HG03159 (cell line): ENCODE measurements around the gene AFTPH.

ENCODE experiments used
- ATAC-seq: cut with Tn5 transposase; IDR thresholded peaks from one replicate; pipeline ENCODE4 v1.9.1; 2021; ENCODE audit warnings: mild to moderate bottlenecking, moderate library complexity; ENCODE audit not compliant: unreplicated experiment

AFTPH gene

DNA sequence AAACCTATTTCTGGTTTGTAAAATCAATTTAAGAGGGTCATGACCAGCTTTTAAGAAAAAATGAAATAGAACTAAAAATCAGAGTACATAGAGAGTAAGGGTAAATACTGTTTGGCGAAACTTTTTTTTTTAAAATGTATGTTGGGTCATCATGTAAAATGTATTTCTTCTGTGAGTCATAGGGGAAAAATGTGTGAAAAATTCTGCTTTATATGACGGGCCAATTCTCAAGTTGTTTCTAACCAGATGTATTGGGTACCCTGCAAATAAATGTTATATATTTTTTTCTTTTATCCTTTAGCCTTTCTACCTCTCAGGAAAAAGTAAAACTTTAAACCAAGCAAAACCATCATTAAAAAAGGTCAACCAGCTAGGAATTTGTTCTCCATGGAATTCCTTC is 13.9 kb downstream of the AFTPH start:
- no peak for ATAC-seq

DNA sequence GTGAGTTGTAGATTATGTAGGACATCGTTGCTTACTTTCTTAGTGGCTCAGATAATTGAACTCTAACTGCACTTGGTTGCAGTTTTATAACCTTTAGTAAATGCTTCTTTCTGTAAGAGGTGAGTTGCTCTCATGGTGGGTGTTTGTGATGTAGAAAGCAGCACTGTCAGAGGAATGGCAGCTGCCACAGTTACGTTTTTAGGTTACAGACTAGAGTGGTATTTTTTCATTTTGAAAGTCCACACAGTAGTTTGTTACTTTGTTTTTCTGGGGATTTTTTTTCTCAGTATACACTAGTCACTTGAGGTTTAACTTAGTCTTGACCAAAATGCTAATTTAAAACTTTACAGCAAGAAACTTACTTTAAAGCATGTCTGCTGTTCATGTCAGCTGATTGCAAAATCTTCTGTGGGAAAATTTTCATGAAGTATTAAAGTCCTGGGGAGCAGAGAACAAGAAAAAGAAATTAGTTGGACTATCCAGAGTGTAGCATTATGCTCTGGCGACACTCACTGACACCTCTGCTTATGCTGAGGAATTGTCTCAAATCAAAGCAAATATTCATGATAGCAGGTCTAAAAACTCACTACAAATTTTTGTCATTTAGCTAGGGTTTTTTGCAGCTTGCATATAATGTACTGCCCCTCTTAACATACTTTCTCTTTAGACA is 14.8 kb downstream of the AFTPH start:
- ATAC-seq = no peak

- no peak for ATAC-seq
These were observed 16.5 kb downstream of the AFTPH start for GRCh38 chr2:64540615-64541014.

DNA sequence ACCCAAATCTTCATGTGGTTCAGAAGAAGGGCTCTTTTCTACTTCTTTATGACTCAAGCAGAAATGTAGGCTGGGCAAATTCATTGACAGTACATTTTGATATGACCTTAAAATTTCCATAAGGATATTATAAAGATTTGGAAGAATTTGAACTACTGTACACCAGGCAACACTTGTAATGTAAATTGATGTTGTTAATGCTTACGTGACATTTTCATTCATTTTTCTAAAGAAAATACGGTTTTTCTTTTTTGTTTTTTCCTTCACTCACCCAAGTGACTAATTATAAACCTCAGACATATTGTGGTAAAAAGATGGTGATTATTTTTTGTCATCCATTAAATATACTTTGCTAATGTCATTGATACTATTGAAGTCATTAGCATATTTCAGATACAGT is 17.4 kb downstream of the AFTPH start:
- no peak for ATAC-seq

DNA sequence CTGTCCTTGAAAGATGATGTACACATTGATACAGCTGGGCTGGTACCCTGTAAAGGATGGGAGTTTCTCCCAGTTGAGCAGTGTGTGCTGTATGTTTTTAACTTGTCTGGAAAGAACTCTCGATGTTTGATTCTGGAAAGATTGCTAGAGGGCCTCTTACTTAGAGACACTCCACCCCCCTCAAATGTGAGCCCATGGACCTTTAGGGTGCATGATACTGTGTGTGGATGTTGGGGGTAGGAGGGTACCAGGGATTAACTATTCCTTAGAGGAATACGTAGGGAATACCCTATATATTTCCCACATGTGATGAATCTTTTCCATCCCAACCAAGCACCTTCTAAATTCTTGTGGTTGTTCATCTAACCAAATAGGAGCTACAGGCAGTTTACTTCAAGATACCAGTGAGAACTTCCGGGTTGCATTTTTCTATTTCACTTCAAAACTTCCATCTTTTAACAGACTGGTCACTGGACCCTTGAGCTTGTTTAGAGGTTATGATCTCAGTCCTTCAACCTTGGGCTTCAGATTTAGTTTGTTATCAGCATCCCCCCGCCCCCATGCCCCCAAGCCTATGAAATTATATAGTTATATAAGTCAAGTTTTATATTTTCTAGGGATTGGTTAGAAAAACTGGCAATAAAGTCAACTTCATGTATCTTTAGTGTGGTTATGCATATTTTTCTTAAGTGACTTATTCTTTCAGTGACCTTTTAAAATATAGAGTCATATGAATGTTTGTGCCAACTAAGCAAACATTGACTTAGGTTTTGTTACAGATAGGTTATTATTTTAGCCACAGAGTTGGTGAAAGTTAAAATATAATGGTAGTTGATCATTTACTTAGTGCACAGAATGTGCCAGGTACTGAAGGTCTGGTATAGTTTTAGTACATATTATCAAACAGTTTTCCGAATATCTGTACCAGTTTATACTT is 18.2 kb downstream of the AFTPH start:
- ATAC-seq = no peak

DNA sequence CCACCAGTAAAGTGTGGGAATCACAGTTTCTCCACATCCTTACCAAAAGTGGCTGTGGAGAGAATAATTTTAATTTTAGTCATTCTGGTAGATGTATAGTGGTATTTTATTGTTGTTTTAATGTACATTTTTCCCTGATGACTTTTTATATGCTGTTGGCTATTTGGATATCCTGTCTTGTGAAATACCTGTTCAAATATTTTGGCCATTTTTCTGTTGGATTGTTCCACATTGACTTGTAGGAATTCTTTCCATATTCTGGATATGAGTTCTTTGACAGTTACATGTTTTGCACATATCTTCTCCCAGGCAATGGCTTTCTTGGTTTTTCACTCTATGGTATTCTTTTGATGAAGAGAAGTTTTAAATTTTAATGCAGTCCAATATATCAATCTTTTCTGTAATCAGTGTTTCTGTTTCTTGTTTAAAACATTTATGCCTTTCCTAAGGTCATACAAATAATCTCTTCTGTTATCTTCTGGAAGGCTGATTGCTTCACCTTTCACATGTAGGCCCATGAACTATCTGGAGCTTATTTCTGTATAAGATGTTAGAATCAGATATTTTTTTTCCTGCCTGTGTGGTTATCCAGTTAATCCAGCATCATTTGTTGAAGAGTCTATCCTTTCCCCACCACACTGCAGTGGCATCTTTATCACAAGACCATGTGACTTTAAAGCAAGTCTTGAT is 19.0 kb downstream of the AFTPH start:
- ATAC-seq = no peak

DNA sequence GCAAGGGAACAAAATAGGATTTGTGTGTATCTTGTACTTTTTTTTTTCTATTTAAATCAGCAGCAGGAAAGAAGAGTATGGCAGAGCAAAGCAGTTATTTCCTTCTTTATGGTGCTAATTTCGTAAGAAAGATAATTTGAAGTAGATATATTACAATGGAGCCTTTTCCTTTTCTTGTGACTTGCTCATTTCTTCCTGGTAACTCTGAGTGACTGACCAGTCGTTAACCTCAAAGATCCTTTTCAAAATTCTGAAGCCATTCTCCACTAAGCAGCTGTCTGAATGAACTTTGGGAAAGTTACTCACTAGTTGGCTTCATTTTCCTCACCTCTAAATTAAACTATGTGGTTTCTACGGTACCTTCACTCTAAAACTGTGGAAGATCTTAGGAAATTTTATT is 24.6 kb downstream of the AFTPH start:
- no peak for ATAC-seq

DNA sequence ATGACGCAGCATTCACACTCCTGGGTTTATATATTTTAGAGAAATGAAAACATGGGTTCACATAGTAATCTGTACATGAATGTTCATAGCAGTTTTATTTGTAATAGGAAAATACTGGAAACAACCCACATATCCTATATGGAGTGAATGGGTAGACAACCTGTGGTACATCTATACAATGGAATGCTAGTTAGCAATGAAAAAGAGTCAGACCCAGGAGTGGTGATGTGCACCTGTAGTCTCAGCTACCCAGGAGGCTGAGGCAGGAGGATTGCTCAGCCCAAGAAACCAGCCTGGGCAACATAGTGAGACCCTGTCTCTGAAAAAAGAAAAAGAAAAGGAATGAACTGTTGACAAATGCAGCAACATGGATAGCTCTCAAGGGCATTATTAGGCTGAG is 25.9 kb downstream of the AFTPH start:
- ATAC-seq = no peak

- no peak for ATAC-seq
These were observed 27.7 kb downstream of the AFTPH start for GRCh38 chr2:64551851-64552250.

DNA sequence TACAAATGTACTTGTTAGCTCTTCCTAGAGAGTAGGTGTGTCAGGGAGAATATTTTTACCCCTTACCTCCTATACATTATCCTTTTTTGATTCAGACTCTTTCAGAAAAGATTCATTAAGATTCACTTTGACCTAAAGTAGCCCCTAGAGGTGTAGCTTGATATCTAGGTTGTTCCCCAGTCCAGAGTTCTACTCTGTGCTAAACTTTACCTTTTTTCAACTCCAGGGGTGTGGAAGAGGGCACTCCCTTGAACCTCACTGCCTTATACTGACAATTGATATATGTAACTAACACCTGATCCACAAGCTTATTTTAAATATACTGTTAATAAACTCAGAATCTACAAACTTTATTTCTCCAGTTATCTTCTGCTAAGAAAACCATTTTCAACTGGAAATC is 30.0 kb downstream of the AFTPH start:
- no peak for ATAC-seq

DNA sequence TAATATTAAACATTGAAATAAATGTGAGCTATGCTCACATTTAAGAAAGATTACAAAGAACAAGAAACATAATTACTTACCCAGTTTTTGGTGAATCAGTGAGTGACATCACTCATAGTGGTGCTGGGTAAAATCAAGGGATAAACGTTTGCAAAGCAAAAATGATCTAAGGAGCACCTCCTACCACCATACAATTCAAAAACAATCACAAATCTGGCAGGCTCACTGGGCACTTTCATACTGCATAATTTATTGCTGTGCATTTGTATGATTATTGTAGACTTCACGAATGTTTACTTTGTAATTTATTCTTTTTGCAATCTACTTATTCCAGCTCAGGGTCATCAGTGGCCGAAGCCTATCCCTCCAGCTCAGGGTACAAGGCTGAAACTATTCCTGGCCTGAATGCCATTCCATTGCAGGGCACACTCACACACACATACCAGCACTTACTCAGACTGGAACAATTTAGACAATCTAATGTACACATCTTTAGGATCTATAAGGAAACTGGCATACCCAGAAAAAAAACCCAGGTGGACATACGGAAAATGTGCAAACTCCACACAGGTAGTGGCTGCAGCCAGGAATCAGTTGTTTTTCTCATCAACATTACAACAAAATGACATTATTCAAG is 34.4 kb downstream of the AFTPH start:
- no peak for ATAC-seq

DNA sequence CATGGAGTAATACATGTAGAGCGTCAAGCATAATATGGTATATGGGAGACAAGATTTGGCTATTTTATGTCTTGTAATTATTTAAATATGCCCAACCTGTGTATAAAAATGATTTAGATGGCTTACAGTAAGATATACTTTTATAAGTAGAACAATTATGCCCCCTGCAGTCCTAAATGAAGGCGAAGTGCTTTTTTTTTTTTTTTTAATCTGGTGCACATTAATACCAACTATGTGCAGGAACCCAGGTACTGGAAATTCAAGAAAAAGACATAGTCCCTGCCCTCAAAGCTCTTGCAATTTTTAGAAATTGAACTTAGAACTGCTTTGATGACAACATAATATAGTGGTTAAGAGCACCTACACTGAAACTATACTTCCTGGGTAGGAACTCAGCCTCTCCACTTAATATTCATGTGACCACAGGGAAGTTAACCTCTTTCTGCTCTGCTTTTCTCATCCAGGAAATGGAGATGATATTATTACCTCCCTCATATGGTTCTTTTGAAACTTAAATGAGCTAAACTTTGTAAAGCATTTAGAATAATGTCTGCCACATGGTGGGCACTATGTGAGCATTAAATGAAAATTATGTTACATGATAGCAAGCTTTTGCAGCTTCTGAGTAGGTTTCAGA is 38.1 kb downstream of the AFTPH start:
- ATAC-seq = no peak

- ATAC-seq = no peak
These were observed 39.4 kb downstream of the AFTPH start for GRCh38 chr2:64563436-64563938.

GRCh38 chr2:64565949-64566710 is 42.0 kb downstream of the AFTPH start:
- ATAC-seq = no peak

GRCh38 chr2:64567473-64567872 is 43.3 kb downstream of the AFTPH start:
- ATAC-seq = no peak

- ATAC-seq = no peak
These were observed 44.7 kb downstream of the AFTPH start for GRCh38 chr2:64568836-64569235.

DNA sequence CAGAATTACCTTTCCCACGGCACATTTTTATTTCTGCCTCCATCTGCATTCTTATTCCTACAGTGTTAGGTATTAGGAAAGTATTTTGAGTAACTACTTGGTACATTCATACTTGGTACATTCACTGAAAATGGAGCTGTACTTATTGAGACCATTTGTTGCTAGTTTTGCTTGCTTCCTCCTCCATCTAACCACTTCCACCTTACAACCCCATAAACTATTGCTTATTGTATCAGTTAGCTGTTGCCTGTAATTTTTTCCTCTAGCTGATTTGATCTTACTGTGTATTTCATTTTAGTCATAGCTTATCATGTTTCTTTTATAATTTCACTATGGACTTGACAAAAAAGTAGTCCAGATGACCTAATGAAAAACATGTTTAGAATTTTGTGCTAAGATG is 50.7 kb downstream of the AFTPH start:
- ATAC-seq = no peak

GRCh38 chr2:64581018-64581417 is 56.9 kb downstream of the AFTPH start:
- no peak for ATAC-seq

GRCh38 chr2:64581777-64582539 is 57.8 kb downstream of the AFTPH start:
- peak; percentile 28 for ATAC-seq
